Measurements from ENCODE around the gene DOCK4.

Gene DOCK4

GRCh38 chr7:111743244-111743847 is 462.9 kb downstream of the DOCK4 start:
- no peak for DNase-seq

GRCh38 chr7:111741811-111742240 is 464.4 kb downstream of the DOCK4 start:
- peak; percentile 19 for DNase-seq

GRCh38 chr7:111740942-111741341 is 465.3 kb downstream of the DOCK4 start:
- DNase-seq: no peak

- no peak for DNase-seq
Measured at GRCh38 chr7:111736552-111736874, 469.7 kb downstream of the DOCK4 start.

GRCh38 chr7:111735661-111736551 is 470.3 kb downstream of the DOCK4 start:
- peak; percentile 28 for DNase-seq

- no peak for DNase-seq
Measured at GRCh38 chr7:111734954-111735660, 471.1 kb downstream of the DOCK4 start.

- DNase-seq: no peak
Measured at GRCh38 chr7:111732923-111733322, 473.3 kb downstream of the DOCK4 start.

GRCh38 chr7:111730476-111731300 is 475.5 kb downstream of the DOCK4 start:
- no peak for DNase-seq

- no peak for DNase-seq
Measured at GRCh38 chr7:111730057-111730456, 476.1 kb downstream of the DOCK4 start.

GRCh38 chr7:111729483-111729882 is 476.7 kb downstream of the DOCK4 start:
- DNase-seq: no peak

GRCh38 chr7:111728635-111728995 is 477.6 kb downstream of the DOCK4 start:
- no peak for DNase-seq

GRCh38 chr7:111727905-111728634 is 478.1 kb downstream of the DOCK4 start:
- no peak for DNase-seq

GRCh38 chr7:111718886-111719285 is 487.3 kb downstream of the DOCK4 start:
- DNase-seq: no peak

GRCh38 chr7:111711426-111712065 is 494.7 kb downstream of the DOCK4 start:
- no peak for DNase-seq

GRCh38 chr7:111710839-111711380 is 495.3 kb downstream of the DOCK4 start:
- no peak for DNase-seq

GRCh38 chr7:111708072-111708471 is 498.1 kb downstream of the DOCK4 start:
- no peak for DNase-seq

- no peak for DNase-seq
Measured at GRCh38 chr7:111705807-111706206, 500.4 kb downstream of the DOCK4 start.

GRCh38 chr7:111697771-111698170 is 508.4 kb downstream of the DOCK4 start:
- no peak for DNase-seq

GRCh38 chr7:111694376-111694775 is 511.8 kb downstream of the DOCK4 start:
- no peak for DNase-seq

- no peak for DNase-seq
Measured at GRCh38 chr7:111690364-111691111, 515.7 kb downstream of the DOCK4 start.

GRCh38 chr7:111685349-111685748 is 520.9 kb downstream of the DOCK4 start:
- DNase-seq: no peak

Data from stimulated activated CD4-positive, alpha-beta T cell treated with anti-CD3 and anti-CD28 coated beads, Interleukin-12 subunit alpha, Interleukin-12 subunit beta, amount 100 ng/mL, for 4 hours (primary cell).